ENCODE measurements around the gene NDUFA11.
"Not testable (repeated sequence)": the region's sequence is repeated elsewhere in the genome, so short reads cannot be mapped to it uniquely, and the experiment has no call there.

The NDUFA11 gene

DNA sequence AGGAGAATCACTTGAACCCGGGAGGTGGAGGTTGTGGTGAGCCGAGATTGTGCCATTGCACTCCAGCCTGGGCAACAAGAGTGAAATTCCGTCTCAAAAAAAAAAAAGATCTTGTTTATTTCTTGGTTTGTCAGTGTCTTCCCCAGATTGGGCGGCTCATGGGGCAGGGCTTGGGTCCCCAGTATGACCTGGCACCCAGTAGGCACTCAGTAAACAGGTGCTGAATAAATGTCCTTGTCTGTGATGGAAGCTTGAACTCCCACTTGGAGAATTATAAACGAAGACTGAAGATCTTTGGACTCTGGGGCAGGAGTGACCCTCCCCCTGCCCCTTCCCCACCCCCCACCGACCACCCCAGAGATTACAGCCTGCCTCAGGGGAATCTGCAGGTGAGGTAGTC, 23.4 kb downstream of the NDUFA11 start:
- DNase-seq (ENCODE audit: extremely low spot score): no peak
- TF ChIP-seq SUZ12 (IDR thresholded peaks at IDR 0.05) (no peak), NFRKB (IDR thresholded peaks at IDR 0.05) (no peak), HDGF (IDR thresholded peaks at IDR 0.05; ENCODE audit: borderline replicate concordance) (no peak)
- POLR2A ChIA-PET: interaction anchor here (0.6 kb wide), 1 partner anchor 52 kb away, joined by 3 read pairs; no protein-coding TSS in a partner anchor
- CTCF ChIA-PET: no interaction called here

DNA sequence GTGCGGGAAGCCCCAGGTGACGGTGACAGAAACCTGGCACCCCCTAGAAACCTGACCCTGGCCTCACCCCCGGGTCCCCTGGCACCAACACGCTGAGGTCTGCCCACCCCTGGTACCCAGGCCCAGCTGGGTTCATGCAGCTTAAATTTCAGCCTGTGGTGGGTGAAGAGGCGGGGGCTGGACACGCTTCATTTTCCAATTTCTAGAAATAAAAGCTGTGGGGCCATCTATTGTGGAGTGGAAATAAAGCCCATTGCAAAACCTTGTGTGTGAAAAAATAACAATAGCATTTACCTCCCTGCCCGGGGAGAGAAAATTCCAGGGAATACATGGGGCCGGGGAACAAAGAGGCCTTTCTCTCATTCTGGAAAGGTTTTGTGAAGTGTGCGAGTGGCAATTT, 25.7 kb downstream of the NDUFA11 start:
- TF ChIP-seq NFRKB (IDR thresholded peaks at IDR 0.05) (no peak), SUZ12 (IDR thresholded peaks at IDR 0.05) (no peak), FOXA1 (IDR thresholded peaks at IDR 0.05) (no peak), HDGF (IDR thresholded peaks at IDR 0.05; ENCODE audit: borderline replicate concordance) (no peak), ZNF384 (IDR thresholded peaks at IDR 0.05) (no peak), SP1 (IDR thresholded peaks at IDR 0.05) (no peak), ARNT (IDR thresholded peaks at IDR 0.05) (no peak), TARDBP (IDR thresholded peaks at IDR 0.05) (no peak), CTBP1 (IDR thresholded peaks at IDR 0.05; ENCODE audit: borderline replicate concordance) (no peak), BHLHE40 (IDR thresholded peaks at IDR 0.05; ENCODE audit: borderline replicate concordance) (no peak), FOXM1 (IDR thresholded peaks at IDR 0.05; ENCODE audit: borderline replicate concordance) (no peak), LEF1 (IDR thresholded peaks at IDR 0.05; ENCODE audit: borderline replicate concordance) (no peak), FOXK2 (IDR thresholded peaks at IDR 0.05) (no peak), PKNOX1 (IDR thresholded peaks at IDR 0.05) (no peak), ELF4 (IDR thresholded peaks at IDR 0.05) (no peak), L3MBTL2 (conservative IDR thresholded peaks at IDR 0.05) (no peak)
- POLR2A ChIA-PET: no interaction called here
- DNase-seq (ENCODE audit: extremely low spot score): no peak
- CTCF ChIA-PET: interaction anchor here (1.0 kb wide), 1 partner anchor 73 kb away, joined by 3 read pairs; the partner anchor contains the start of gene NRTN

DNA sequence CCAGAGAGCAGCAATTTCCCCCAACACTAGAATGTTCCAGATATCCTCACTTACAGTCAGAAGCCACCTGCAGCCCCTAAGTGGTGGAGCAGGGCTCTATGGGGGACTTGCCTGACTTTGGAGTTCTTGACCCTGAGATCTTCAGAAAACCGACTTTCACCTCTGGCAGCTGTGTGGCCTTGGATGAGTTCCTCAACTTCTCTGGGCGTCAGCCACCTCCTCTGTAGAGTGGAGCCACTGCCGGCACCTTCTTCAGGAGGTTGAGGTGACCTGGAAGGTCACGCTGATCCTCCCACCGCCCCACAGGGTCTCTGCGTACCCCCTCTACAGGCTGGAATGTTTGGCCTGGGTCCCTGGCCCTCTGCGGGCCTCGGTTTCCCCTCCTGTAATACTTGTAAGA, 26.2 kb downstream of the NDUFA11 start:
- DNase-seq (ENCODE audit: extremely low spot score): no peak
- TF ChIP-seq ELF4 (IDR thresholded peaks at IDR 0.05) (no peak), SP1 (IDR thresholded peaks at IDR 0.05) (no peak), TARDBP (IDR thresholded peaks at IDR 0.05) (no peak), CTBP1 (IDR thresholded peaks at IDR 0.05; ENCODE audit: borderline replicate concordance) (no peak), ZNF384 (IDR thresholded peaks at IDR 0.05) (no peak), PKNOX1 (IDR thresholded peaks at IDR 0.05) (no peak), NFRKB (IDR thresholded peaks at IDR 0.05) (no peak), LEF1 (IDR thresholded peaks at IDR 0.05; ENCODE audit: borderline replicate concordance) (no peak), FOXA1 (IDR thresholded peaks at IDR 0.05) (no peak), L3MBTL2 (conservative IDR thresholded peaks at IDR 0.05) (no peak), BHLHE40 (IDR thresholded peaks at IDR 0.05; ENCODE audit: borderline replicate concordance) (no peak), FOXK2 (IDR thresholded peaks at IDR 0.05) (no peak), SUZ12 (IDR thresholded peaks at IDR 0.05) (no peak), ARNT (IDR thresholded peaks at IDR 0.05) (no peak), HDGF (IDR thresholded peaks at IDR 0.05; ENCODE audit: borderline replicate concordance) (no peak), FOXM1 (IDR thresholded peaks at IDR 0.05; ENCODE audit: borderline replicate concordance) (no peak)
- CTCF ChIA-PET: no interaction called here
- POLR2A ChIA-PET: no interaction called here

- CTCF ChIA-PET: interaction anchor here (0.6 kb wide), 1 partner anchor 70 kb away, joined by 4 read pairs; no protein-coding TSS in a partner anchor
- DNase-seq (ENCODE audit: extremely low spot score); POLR2A ChIA-PET: not testable (repeated sequence)
Observed at GRCh38 chr19:5874496-5874895, 29.1 kb downstream of the NDUFA11 start.

DNA sequence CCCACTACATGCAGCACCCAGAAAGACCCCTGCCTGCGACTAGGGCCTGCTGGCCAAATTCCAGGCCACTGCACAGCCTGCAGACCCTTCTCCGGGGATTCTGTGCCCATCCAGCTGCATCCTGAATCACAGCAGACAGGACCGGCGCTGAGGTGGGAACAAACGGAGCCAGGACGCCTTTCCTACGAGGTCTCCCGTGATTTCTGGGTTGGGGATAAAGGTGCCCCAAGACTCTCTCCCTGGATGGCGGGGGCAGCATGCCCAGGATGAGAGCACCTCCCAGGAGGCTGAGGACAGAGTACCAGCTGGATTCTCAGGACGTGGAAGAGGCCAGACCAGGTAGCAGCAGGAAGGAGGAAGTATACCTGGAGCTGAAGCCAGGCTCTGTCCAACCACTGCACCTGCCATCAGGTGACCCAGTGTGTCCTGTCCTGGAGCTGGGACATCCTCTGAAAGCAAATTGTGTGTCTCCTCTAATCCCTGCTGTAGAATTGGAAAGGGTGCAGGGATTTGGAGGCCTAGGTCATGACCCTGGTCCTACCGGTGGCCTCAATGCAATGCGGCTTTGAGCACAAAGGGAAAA, 29.9 kb downstream of the NDUFA11 start:
- ChIA-PET POLR2A (no interaction called here), CTCF (no interaction called here)
- no peak for DNase-seq (ENCODE audit: extremely low spot score)
- TF ChIP-seq LEF1 (IDR thresholded peaks at IDR 0.05; ENCODE audit: borderline replicate concordance) (no peak), ZNF384 (IDR thresholded peaks at IDR 0.05) (no peak), SP1 (IDR thresholded peaks at IDR 0.05) (no peak), NFRKB (IDR thresholded peaks at IDR 0.05) (no peak), PKNOX1 (IDR thresholded peaks at IDR 0.05) (no peak), HDGF (IDR thresholded peaks at IDR 0.05; ENCODE audit: borderline replicate concordance) (no peak), FOXK2 (IDR thresholded peaks at IDR 0.05) (no peak), FOXM1 (IDR thresholded peaks at IDR 0.05; ENCODE audit: borderline replicate concordance) (no peak)

DNA sequence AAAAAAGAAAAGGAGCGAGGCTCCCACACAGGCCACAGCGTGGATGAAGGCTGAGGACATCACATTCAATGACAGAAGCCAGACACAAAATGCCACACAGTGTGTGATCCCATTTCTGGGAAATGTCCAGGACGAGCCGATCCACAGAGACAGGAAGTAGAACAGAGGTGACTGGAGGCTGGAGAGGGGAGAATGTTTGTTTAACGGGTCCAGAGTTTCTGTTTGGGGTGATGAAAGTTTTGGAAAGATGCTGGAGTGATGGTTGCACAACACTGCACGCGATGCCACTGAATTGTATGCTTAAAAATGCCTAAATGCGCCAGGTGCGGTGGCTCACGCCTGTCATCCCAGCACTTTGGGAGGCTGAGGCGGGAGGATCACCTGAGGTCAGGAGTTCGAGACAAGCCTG, 32.6 kb downstream of the NDUFA11 start:
- DNase-seq (ENCODE audit: extremely low spot score): no peak
- ChIA-PET CTCF (no interaction called here), POLR2A (no interaction called here)
- TF ChIP-seq L3MBTL2 (conservative IDR thresholded peaks at IDR 0.05) (no peak), PKNOX1 (IDR thresholded peaks at IDR 0.05) (no peak), FOXK2 (IDR thresholded peaks at IDR 0.05) (no peak), ZNF384 (IDR thresholded peaks at IDR 0.05) (no peak), FOXA1 (IDR thresholded peaks at IDR 0.05) (no peak), ELF4 (IDR thresholded peaks at IDR 0.05) (no peak), SUZ12 (IDR thresholded peaks at IDR 0.05) (no peak), SP1 (IDR thresholded peaks at IDR 0.05) (no peak), TARDBP (IDR thresholded peaks at IDR 0.05) (no peak), HDGF (IDR thresholded peaks at IDR 0.05; ENCODE audit: borderline replicate concordance) (no peak), BHLHE40 (IDR thresholded peaks at IDR 0.05; ENCODE audit: borderline replicate concordance) (no peak), CTBP1 (IDR thresholded peaks at IDR 0.05; ENCODE audit: borderline replicate concordance) (no peak), LEF1 (IDR thresholded peaks at IDR 0.05; ENCODE audit: borderline replicate concordance) (no peak), NFRKB (IDR thresholded peaks at IDR 0.05) (no peak), ARNT (IDR thresholded peaks at IDR 0.05) (no peak)

All from HEK293T (cell line).